NCI-H774 (cell line): Measurements from ENCODE around the gene LNX2.

Source experiments
- DNase-seq: peaks from one replicate; lab custom pipeline; 2025; lab: John Stamatoyannopoulos, UW

LNX2 gene

GRCh38 chr13:27559719-27560118, 60.6 kb downstream of the LNX2 start:
- no peak for DNase-seq

DNA sequence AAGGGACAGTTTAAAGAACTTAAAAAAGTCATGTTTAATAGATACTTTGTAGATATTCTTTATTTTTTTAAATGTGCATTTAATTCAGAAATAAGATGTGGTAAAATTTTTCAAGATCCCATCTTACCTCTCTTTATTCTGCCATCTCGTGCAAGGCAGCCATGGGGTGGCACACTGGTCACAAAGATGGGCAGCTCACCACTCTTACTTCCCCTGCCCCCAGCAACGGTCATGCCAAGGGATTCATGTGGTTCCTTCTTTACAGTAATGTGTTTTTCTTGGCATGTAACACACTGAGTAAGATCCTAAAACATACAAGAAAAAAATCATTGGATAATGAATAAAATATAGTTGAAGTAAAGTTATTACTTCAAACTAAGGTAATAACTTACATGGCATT, 64.2 kb downstream of the LNX2 start:
- no peak for DNase-seq

DNA sequence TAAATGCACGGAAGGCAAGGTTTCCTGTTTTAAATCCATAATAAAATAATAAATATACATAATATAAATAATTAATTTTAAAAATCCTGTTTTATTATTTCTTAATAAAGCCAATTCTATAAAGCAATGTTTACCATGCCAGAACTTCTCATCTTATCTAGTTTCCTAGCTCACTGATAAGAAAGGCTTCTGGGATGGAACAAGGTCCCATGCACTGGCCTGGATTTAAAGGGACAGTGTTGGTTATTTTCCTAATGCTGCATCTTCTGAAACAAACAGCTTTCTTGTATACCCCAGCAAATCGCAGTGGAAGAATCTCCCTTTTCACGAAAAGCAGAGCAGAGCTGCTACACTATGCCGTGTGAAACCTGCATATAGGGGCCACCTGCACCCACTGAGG, 68.8 kb downstream of the LNX2 start:
- DNase-seq: no peak

DNA sequence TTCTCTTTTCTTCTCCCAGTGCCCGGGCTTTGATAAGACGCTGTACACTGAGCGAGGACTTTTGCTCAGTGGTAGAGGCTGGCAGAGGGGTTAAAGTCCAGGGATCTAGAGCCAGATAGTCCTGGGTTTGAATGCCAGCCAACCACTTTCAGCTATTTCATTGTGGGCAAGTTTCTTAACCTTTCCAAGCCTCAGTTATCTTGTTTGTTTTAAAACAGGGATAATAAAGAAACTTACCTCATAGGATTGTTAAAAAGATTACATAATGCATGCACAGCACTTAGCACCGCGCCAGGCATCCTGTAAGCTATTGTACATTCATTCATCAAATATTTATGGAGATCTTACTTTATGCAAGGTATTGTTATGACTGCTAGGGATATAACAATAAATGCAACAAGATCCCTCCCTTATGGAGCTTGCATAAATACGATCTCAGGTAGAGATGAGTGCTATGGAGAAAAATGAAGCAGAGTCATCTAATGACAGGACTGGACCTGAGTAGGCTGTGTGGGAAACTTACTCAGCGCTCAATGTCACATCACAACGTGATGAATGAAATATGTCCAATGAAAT, 70.8 kb downstream of the LNX2 start:
- DNase-seq: peak; percentile 2

GRCh38 chr13:27542220-27542619, 78.1 kb downstream of the LNX2 start:
- no peak for DNase-seq

DNA sequence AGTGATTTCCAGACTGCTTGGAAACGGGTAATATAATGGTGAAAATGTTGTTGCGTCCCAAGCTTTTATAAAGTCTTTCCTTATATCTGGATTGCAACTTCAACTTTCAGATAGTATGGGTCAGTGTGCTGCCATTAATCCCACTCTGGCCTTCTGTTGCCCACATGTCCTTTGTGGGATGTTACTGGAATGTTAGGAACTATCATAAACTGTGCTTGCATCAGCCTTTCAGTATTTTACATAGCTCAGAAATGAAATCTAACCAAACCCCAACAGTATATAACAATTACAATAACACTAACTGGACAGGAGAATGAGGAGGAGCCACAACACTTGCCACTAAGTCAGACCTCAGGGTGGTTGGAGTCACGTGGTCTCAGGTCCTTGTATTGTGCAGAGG, 78.9 kb downstream of the LNX2 start:
- DNase-seq: no peak

DNA sequence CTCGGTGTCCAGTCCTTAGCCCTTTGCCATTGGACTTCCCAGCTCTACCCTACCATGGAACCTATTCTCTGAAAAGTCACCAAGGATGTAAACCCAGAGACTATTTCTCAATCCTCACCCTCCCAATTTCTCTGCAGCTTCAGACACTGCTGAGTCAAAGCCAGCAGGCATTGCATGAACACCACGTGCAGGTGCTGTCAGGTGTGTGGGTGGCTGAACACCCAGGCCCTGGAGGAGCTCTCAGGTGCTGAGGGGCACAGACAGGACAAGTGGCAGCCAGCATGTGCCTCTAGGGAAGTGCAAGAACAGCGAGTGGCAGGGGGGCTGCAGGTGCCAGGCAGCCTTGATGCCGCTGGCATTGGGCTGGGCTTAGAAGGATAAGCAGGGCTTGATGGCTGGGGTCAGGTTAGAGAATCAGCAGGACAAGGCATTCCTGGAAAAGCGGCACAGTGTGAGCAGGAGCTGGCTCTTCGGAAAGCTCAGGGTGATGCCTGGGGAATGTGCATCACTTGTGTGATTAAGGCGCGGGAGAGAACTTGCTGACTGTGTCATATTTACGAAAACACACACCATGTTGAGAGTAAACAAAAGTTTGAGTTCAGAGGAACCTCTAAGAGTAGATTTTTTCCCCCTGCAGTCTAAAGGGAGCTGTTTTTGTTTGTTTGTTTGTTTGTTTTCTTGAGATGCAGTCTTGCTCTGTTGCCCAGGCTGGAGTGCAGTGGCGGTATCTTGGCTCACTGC, 83.8 kb downstream of the LNX2 start:
- DNase-seq: no peak

- DNase-seq: no peak
Observed at GRCh38 chr13:27535546-27535945, 84.8 kb downstream of the LNX2 start.

DNA sequence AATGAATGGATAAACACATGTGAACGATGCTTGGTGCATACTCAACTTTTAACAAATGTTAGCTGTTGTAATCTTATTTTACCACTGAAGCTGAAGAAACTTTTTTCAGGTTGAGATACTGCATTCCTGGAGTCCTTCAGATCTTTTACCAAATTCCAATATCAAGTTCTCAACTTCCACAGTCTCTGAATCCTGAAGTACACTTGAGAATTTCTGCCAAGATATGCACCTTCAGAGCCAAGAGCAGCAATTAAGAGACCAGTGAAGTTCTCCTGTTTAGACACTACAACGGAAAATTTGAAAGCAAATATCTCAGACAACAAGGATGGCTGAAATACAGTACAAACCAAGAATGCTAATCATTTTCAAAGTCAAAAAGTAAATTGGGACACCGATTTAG, 85.3 kb downstream of the LNX2 start:
- no peak for DNase-seq

DNA sequence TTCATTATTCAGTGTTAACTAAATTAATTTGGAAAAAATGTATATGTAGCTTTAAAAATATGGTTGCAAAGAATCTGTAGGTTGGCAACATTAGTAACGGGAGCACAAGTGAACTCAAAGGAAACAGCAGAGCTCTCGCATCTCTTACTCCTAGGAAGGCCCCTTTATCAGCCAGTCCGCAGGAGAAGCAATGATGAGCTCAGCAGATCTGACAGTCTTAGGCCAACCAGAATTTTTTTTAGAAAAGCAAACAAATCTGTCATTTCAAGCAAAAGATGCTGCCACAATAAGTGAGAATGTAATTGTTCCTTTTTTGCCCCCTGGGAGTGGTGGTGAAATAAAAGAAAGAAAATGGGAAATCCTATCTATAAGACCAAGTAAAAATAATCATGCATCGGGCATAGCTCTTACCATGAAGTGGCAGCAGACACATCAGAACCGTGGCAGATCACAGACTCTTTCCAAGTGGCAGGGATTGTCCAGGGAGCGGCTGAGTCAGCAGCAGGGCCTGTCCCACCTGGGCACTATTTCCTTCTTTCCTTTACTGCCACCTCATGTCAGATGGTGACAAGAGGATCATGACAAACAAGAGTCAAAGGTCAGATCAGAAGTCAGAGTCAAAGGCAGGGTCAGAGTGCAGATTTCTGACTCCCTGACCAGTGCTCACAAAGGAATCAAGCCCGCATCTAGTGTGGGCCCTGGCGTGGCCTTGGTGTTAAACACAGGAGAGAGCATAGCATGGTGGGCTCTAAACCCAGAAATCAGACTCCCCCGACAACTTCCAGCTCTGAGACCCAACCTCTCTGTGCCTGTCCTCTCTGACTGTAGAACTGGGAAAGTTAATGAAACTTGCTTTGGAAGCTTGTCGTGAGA, 86.0 kb downstream of the LNX2 start:
- no peak for DNase-seq

- peak; percentile 24 for DNase-seq
Observed at GRCh38 chr13:27533155-27533643, 87.1 kb downstream of the LNX2 start.

- no peak for DNase-seq
Observed at GRCh38 chr13:27528908-27529307, 91.4 kb downstream of the LNX2 start.

DNA sequence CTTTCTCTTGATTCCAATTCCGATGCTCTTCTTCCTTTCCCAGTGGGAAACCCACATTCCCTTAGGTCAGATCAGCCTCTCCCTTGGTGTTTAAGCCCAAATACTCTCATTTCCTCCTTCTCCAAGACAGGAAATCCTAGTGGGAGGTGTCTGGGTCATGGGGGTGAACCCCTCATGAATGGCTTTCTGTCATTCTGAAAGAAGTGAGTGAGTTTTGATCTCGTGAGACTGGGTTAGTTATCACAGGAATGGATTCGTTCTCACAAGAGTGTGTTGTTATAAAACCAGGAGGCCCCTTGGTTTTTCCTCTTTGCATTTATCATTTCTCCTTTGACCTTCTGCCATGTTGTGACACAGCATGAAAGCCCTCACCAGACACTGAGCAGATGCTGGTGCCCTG, 93.8 kb downstream of the LNX2 start:
- DNase-seq: no peak

- no peak for DNase-seq
Observed at GRCh38 chr13:27524981-27525975, 95.1 kb downstream of the LNX2 start.

DNA sequence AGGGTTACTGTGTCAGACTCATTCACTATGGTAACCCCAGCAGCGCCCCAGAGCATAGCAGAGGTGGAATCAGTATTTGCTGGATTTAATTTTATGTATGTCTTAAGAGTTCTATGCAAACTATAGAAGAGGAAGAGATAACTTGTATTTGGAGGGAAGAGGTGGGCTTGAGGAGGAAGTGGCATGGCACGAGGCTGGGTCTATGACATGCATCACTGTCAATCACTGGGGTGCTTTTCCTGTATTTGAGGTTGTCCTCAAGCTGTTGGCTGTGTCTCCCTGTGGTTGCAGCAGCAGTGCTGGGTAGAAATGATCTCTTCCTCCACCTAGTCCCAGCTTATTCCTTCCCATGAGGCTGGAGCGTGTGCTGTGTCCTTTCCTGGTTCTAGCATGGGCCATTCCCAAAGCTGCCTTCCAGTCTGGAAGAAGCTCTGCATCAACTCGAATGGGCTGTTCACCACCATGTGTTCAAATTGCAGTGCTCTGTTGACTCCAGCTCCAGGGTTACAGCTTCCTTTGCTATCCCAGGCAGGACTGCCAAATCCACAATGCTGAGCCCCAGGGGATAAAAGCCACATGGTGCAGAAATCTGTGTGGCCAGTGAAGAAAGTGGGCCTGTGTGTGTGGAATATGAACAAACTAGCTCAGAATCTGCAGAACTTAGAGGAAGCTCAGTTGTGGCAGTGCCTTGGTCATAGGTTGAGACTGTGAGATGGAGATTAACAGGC, 96.8 kb downstream of the LNX2 start:
- DNase-seq: no peak

- no peak for DNase-seq
Observed at GRCh38 chr13:27522847-27523246, 97.5 kb downstream of the LNX2 start.

DNA sequence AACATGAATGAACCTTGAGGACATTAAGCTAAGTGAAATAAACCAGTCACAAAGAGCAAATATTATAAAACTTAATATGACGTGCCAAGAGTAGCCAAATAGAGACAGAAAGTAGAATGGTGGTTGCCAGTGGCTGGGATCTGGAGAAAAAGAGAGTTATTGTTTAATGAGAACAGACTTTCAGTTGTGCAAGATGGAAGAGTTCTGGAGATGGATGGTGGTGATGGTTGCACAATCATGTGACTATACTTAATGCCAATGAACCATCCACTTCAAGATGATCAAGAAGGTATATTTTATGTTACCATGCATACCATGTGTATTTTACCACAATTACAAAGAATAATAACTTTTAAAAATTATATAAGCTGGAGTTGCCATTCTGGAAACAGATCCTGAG, 104.2 kb downstream of the LNX2 start:
- no peak for DNase-seq

DNA sequence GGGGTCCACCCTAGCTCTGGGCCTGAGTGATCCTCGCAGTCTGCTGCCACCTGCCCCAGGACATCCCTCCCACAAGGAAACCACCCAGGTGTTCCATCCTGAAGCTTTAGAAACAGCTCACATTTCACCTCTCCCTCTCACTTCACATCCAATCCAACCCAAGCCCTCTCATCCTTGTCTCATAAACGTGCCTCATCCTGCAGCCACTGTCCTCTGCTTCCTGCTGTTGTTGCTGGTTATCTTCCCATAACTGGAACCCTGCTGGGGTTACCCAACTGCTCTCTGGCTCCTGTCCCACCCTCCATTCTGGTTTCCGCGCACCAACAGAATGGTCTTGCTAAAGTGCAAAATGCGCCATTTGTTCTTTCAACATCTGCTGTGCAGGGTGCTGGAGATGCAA, 110.2 kb downstream of the LNX2 start:
- DNase-seq: no peak

DNA sequence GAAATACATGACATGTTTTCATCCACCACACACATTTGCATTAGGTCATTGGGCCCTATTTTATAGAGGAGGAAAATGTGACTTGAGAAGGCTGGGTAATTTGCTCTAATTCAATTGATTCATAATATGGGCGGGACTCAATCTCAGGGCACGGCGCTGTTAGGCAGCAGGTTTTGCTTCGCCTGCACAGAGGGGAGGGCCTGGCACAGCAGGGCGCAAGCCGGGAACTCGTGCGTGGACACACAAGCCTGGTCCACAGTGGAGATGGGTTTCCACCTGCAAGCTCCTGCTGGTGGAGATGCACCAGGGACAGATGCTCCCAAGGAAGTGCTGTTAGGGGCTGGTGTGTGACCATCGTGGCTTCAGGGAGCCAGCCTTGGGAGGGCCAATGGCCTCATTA, 111.5 kb downstream of the LNX2 start:
- no peak for DNase-seq

DNA sequence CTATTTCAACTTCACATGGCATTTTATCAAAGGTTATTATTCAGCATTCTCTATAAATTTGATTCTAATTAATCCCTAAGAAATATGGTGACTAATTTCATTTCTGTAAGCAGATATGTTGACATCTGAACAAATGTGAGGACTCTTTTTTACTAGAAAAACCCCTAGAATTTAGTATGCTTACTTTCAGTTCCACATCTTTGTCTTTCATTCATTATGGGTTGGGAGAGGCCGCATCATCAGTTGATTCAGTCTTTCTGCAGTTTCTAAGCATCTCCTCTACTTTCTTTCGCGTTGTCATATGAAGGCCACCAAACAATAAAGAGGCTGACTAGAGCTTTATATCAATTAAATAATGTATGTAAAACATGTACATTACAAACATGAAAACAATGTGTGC, 114.5 kb downstream of the LNX2 start:
- DNase-seq: no peak

- peak; percentile 81 for DNase-seq
Observed at GRCh38 chr13:27504868-27505194, 115.5 kb downstream of the LNX2 start.
